ENCODE data around the gene SLC19A1. TPM values are rescaled to one million over a fixed set of nuclear protein-coding genes. Genes with fewer than 3 reads are reported as not detected.

SLC19A1 gene
- total RNA-seq, 1 donor from 2014 or later, result 28.2 TPM

GRCh38 chr21:45546636-45547544 lies 4.7 kb upstream of the SLC19A1 start:
- peak; percentile 27 for DNase-seq (ENCODE audit: extremely low spot score, unreplicated experiment)
- H3K36me3 Mint-ChIP-seq, result no peaks in the 10 kb centered on the region
- H3K27ac Mint-ChIP-seq, result peak overlapping the region; percentile 4
- peaks cover 10% of the 10 kb centered on the region for H3K27me3 Mint-ChIP-seq
- H3K9me3 Mint-ChIP-seq, result no peaks in the 10 kb centered on the region
- TF ChIP-seq CTCF (conservative IDR thresholded peaks at IDR 0.05), result no peak
- H3K4me1 Mint-ChIP-seq (ENCODE audit: unreplicated experiment), result peaks cover 16% of the 10 kb centered on the region
- H3K4me3 Mint-ChIP-seq, result no peak overlapping the region

- Mint-ChIP-seq H3K4me3 (peak overlapping the region; percentile 10), H3K27me3 (peaks cover 7% of the 10 kb centered on the region), H3K4me1 (ENCODE audit: unreplicated experiment) (peaks cover 14% of the 10 kb centered on the region), H3K36me3 (no peaks in the 10 kb centered on the region), H3K9me3 (no peaks in the 10 kb centered on the region), H3K27ac (no peak overlapping the region)
- DNase-seq (ENCODE audit: extremely low spot score, unreplicated experiment), result peak; percentile 66
- no peak for TF ChIP-seq CTCF (conservative IDR thresholded peaks at IDR 0.05)
These were observed 3.7 kb upstream of the SLC19A1 start for GRCh38 chr21:45545691-45546531.

GRCh38 chr21:45545236-45545570 lies 3.0 kb upstream of the SLC19A1 start:
- H3K9me3 Mint-ChIP-seq, result no peaks in the 10 kb centered on the region
- H3K27ac Mint-ChIP-seq, result no peak overlapping the region
- no peaks in the 10 kb centered on the region for H3K36me3 Mint-ChIP-seq
- peaks cover 7% of the 10 kb centered on the region for H3K27me3 Mint-ChIP-seq
- TF ChIP-seq CTCF (conservative IDR thresholded peaks at IDR 0.05), result no peak
- no peak for DNase-seq (ENCODE audit: extremely low spot score, unreplicated experiment)
- peaks cover 16% of the 10 kb centered on the region for H3K4me1 Mint-ChIP-seq (ENCODE audit: unreplicated experiment)
- peak overlapping the region; percentile 14 for H3K4me3 Mint-ChIP-seq

GRCh38 chr21:45544449-45545235 lies 2.4 kb upstream of the SLC19A1 start:
- peak; percentile 64 for DNase-seq (ENCODE audit: extremely low spot score, unreplicated experiment)
- no peaks in the 10 kb centered on the region for H3K36me3 Mint-ChIP-seq
- H3K4me3 Mint-ChIP-seq, result peak overlapping the region; percentile 14
- no peak overlapping the region for H3K27ac Mint-ChIP-seq
- H3K27me3 Mint-ChIP-seq, result peaks cover 7% of the 10 kb centered on the region
- peaks cover 16% of the 10 kb centered on the region for H3K4me1 Mint-ChIP-seq (ENCODE audit: unreplicated experiment)
- TF ChIP-seq CTCF (conservative IDR thresholded peaks at IDR 0.05), result no peak
- no peaks in the 10 kb centered on the region for H3K9me3 Mint-ChIP-seq

GRCh38 chr21:45543710-45544448 lies 1.6 kb upstream of the SLC19A1 start:
- TF ChIP-seq CTCF (conservative IDR thresholded peaks at IDR 0.05), result no peak
- H3K4me3 Mint-ChIP-seq, result peak overlapping the region; percentile 84
- no peaks in the 10 kb centered on the region for H3K9me3 Mint-ChIP-seq
- H3K27ac Mint-ChIP-seq, result peak overlapping the region; percentile 29
- no peaks in the 10 kb centered on the region for H3K36me3 Mint-ChIP-seq
- peaks cover 11% of the 10 kb centered on the region for H3K4me1 Mint-ChIP-seq (ENCODE audit: unreplicated experiment)
- peak; percentile 68 for DNase-seq (ENCODE audit: extremely low spot score, unreplicated experiment)
- H3K27me3 Mint-ChIP-seq, result peaks cover 7% of the 10 kb centered on the region
